GM18868 (cell line): Measurements from ENCODE around the gene RIN2.

Experiments
- ATAC-seq: cut with Tn5 transposase; IDR thresholded peaks from one replicate; pipeline ENCODE4 v1.9.1; 2021; ENCODE audit warnings: mild to moderate bottlenecking, moderate library complexity; ENCODE audit not compliant: unreplicated experiment

RIN2 gene

DNA sequence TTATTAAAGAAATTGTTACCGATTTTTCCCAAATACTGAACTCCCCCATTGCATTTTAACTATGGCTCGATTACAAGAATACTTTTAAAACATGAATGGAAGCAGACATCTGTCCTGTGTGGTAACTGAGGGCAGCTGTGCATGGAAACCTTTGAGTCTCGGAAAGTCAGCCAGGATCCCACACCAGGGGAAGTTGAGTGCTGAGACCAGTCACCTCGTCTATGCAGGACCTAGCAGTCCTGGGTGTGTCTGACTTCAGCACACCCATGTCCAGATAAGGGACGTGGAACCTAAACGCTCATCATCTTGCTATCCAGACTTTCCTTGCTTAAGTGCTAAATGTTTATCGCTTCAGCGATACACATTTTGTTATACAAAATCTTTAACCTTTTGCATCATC, 6.1 kb downstream of the RIN2 start:
- ATAC-seq: no peak

DNA sequence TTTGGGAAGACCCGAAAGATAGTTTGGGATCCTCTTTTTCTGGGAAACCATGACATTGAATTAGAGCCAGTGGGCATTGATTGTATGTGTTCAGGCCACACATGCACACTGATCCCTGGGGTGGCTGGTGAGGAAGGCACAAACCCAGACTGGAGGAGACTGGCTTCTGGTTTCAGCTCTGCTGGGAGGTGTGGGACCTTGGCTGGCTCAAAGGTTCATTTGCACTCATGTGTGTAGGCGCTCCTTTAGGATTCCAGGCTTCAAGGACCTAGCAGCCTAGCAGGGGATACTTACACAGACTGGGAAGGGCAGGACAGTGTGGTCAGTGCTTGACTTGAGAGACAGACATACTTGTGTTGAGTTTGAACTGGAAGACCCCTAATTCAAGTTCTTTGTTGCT, 7.2 kb downstream of the RIN2 start:
- ATAC-seq: no peak

DNA sequence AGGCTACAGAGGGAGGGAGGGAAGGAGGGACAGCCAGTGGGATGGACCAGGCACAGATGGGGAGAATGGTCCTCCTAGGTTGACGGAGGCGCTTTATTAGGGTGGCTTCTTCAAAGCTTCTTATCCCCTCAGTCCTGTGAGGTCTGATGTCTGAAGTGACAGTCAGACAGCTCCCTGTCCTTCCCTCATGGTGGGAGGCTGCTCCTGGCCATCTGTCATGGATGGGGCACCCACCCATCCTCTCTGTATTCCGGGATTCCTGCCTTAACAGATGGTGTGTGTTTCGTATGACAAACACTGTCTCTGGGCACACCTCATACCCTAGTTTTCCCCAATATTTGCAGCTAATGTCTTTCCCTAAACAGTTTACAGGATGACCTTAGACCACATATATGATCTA, 7.9 kb downstream of the RIN2 start:
- no peak for ATAC-seq

DNA sequence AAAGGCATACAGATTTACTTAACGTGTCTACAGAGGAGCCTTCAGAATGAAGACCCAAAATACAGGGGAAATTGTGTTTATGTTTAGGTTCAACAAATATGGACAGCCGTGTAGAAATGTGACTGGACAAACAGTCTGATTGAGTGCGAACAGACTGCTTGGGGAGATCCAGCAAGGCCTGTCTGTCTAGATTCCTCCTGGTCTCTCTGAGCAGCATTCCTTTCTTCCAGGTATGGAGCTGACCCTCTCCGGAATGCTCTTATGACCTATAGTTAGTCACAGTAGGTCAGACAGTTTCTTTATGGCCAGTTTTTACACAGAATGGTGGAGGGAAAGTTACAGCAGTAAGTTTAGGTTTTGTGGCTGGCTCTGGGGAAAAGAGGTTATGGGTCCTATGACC, 9.0 kb downstream of the RIN2 start:
- ATAC-seq: no peak

DNA sequence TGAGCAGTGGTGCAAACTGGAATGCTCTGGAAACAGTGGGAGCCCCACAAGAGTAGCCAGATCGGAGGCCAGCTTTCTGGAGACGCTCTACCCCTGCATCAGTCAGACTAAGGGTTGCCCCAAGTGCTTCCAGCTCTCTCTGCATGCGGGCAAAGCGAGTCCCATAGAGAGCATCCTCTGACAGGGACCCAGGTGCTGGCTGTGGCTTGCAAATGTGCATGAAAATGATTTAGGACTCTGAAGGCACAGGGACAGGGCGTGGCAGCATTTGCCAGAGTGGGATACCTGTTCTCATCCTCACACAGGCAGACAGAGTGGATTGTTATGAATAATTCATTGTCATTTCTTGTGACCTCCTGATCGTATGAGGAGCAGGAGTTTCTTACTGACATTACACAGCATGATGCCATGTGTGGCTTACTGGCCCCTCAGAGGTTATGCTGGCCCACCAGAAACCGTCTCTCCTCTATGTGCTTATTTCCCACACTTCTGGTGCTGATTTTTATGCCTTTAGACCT, 10.3 kb downstream of the RIN2 start:
- no peak for ATAC-seq

DNA sequence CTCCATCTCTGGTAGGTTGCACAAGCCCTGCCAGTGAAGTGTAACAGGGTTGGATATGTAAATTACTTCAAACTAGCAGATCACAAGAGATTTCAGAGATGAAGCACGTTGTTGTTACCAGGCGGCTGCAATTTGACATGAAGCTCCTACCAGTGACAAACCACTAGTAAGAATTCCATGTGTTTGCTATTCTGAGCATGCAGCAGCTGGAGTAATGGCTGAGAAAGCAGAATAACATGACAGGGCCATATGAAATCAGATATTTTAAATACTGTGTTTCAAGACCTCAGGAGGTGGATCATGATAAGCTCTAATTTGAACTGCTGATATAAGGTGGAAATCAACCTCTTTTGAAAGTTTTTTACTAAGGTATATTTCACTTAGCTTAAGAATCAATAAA, 11.4 kb downstream of the RIN2 start:
- ATAC-seq: no peak

DNA sequence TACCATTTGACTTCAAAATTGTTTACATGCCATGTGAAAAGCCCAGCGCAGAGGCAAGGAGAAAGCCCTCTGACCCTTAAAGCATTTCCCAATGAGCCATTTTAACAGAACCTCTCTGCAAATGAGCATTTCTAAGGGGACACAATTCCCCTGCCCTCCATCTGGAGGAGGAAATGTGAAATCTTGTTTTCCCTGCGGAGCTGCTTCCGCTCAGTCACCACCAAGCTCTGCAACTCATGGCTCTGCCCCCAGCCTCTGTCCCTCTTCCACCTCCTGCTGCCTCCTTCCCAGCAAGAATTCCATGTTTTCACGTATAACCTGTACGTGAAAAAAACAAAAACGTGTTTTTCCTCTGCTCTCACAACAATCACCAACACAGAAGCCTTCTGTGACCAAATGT, 12.3 kb downstream of the RIN2 start:
- ATAC-seq: no peak

DNA sequence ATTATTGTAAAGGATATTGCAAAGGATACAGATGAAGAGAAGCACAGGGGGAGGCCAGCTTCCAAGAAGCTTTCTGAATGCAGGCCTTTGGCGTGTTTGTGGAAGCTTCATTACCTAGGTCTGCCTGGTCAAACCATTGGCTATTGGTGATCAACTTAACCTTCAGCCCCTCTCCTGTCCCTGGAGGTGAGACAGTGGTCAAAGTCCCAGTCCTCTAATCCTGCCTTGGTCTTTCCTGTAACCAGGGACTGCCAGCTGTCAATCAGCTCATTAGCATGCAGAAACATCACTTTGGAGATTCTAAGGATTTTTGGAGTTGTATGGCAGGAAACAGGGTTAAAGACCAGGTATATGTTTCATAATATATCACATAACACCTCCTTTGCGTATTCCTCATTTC, 13.0 kb downstream of the RIN2 start:
- no peak for ATAC-seq

DNA sequence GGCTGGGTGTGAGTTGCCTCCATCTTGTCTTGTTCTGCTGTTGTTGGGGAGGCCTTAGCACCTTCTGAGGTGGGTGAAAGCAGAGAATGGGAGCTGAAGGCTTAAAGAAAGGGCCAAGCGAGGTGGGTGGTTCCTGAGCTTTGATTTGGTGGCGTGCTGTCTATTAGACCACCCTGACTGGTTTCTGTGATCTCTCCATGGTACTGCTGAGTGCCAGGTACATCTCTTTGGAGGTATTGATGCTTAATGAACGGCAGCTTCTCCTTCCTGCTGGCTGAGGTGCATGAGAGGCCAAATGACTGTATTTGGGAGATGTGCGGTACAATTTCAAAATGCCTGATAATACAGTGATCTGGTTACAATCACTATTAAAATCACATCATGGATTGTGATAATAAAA, 15.4 kb downstream of the RIN2 start:
- ATAC-seq: no peak

DNA sequence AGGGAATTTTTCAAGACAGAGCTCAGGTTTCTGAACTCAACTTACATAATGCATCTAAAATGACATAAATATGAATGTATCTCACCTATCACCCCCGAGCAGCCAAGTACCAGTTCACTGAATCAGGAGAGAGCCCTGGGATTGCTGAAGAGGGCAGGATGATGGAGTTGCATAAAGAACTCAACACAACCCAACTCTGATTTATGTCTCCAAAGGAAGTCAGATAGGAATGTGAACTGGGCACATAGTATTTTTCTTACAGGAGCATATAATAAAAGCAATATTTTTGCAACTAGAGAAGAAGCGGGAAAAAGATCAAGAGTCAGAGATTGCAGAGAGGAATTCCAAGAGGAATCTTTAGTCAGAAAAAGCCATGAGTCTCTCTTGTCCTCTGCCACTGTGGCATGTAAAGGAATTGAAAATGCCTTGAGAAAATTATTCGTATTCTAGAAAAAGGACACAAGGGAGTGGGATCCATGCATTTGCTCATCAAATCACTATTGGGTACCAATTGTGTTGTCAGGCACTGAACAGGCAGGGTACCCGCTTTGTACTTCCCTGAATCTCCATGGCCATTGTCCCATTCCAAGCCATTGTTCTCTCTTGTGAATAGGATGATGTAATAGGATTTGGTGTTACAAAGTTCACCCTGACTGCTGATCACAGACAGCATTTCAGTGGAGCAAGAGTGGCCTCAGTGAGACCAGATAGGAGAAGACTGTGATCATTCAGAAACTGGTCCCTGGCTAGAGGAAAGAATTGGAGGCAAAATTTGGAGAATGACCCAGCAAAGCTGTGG, 16.3 kb downstream of the RIN2 start:
- ATAC-seq: no peak

DNA sequence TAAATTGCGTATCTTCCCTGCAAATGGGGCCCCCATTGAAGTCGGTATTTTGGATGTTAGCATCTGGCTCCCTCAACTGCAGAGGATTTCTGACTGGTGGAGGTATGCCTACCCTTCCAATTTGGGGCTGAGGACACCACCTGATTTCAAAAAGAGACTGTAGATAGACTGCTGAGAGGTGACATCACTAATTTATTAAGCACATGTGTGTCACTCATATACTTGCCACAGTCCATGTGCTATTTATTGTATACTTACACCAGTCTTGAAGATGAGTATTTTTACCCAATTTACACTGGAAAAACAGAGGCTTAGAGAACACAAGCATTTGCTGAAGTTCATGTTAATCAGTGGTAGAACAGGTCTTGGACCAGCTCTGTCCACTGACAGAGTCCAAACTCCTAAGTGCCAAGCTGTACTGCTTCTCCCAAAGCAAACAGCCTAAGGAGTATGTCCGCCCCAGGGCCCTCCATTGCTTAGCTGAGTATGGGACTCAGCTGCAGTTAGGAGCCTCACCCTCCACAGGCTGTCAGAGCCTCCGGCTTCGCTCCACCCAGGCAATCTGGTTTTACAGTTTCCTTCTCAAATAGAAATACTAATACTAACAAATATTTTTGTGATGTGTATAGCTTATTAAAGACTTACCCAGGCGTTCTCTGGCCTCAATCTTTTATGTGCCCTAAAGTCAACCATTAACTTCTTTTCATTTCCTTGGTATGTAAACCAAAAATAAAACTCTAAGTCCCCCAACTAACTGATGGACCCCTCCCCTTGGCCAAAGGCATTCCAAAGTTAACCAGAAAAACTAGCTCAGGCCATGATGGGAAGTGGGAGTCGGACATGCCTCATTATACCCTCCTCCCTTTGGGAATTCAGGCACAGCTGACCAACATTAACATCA, 17.5 kb downstream of the RIN2 start:
- no peak for ATAC-seq

DNA sequence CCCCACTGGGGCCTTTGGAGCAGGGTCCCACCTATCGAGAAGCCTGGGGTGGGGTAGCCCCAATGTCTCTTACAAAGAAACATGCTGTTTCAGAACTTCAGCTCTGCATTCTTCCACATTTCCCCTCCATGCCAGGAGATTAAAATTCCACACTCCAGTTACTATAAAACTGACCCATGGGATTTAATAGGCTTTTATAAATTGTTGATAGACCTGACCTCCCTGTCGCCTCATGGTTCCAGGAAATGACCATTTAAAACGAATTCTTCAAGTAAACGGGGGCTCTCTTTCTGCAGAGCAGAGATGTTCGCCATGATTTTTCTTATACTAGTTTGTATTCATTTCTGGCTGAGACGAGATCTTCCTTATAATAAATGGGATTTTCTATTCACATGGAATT, 19.3 kb downstream of the RIN2 start:
- no peak for ATAC-seq

DNA sequence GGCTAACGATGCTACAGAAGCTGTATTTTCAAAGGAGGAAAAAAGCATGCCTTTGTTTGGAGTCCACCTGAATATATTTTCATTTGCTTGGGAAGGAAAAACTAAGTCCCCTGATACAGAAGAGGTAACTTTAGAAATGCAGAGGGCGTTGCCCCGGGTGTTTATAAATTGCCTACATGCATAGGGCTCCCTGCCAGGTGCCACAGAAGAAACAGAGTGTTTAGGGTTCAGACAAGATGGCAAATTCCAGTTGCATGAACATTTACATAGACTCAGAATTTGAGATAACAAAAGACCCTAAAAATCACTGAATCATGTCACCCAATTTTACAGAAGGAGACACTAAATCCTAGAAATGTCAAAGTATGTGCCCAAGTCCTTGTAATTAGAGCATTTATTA, 19.9 kb downstream of the RIN2 start:
- no peak for ATAC-seq

DNA sequence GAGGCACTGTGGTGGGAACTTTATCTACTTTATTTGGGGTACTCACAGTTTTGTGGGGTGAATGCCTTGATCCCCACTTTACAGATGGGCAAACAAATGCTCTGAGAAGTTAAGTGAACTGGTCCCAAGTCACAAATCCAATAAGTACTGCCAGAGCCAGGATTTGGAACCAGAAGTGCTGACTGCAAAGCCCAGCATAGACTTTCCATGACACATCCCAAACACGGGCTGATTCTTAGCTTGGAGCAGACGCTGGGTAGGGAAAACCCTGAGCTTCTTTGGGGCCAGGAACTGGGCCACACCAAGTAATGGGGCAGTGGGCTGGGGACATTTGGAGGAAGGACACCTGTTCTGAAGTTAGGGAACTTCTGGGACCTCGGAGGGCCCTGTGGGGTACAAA, 20.3 kb downstream of the RIN2 start:
- ATAC-seq: no peak

DNA sequence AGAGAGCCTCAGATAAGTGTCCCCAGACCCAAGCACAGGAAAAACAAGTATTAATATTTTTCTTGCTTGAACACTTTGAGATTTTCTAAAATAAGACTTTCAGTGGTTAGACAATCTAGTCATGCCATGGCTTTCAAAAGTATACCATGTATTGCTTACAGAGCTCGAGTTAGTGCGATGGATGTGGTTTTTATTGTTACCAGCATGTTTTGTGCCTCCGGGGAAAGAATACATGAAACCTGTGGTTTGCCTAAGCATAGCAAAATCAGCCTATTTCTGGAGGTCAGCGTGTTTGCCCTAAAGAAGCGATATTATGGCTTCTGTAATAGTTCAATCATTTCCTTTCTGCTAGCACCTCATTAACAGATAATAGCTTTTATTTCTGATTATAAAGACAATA, 21.6 kb downstream of the RIN2 start:
- ATAC-seq: peak; percentile 77

DNA sequence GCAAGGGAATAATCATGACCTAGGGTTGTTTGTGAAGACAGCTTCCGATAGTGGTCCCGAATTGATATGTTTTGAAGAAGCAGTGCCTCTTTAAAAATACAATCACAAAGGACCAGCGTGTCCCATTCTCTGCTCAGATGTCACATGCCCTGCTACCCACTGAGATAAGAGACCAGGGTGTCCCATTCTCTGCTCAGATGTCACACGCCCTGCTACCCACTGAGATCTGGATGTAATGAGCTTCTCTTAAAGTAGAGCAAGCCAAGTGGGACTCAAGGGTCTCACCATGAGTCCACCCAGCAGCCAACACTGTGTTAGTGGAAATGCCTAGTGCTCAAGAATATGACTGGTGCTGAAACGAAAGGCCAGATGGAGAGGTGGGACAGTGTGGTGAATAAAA, 22.2 kb downstream of the RIN2 start:
- ATAC-seq: no peak

DNA sequence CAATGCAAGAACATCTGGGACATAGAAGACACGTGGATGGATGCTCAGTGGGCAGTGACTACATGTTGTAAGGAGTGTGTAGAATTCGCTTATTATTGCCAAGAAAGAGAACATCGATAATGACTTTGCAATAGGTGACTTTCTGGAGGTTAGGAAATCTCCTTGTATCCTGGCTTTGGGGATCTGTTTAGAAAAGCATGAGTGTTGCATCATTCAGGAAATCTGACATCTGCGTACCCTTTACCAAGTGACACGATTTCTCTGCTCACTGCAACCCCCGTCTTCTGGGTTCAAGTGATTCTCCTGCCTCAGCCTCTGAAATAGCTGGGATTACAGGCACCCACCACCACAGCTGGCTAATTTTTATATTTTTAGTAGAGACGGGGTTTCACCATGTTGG, 23.2 kb downstream of the RIN2 start:
- ATAC-seq: no peak

DNA sequence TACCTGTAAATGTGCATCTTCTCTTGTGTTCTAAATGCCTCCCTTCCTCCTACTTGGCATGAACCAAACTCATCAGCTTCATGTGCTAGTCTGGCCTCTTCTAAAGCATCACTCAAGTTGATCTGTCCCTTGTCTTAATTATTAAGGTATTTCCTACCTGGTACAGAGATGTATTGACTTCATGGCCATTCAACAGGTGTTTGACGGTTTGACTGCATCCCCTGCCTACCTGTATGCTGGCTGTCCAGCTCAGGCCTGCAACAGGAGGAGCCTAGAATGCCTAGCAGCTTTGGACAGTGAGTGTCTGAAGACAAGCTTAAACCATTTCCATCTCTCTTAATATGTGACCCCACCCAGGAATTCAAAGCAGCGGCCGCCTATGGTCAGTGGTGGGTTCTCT, 24.6 kb downstream of the RIN2 start:
- ATAC-seq: no peak

DNA sequence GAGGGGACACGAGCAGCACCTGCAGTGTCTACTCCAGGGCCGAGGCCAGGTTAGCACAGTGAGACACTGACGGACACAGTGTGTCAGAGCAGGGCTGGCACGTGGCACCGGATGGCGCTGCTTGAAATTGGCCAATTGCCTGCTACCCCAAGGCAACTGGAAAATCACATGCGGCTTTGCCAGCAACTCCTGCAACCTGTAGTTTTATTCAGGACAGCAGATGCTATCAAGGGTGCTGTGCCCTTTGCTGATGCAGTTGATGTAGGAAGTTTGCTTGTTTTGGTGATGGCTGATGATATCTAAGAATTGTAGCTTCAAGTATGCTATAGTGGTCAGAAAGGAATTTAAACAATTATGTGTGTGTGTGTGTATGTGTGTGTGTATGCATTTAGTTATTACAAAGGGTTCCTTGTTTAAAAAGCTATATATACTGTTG, 25.9 kb downstream of the RIN2 start:
- no peak for ATAC-seq

DNA sequence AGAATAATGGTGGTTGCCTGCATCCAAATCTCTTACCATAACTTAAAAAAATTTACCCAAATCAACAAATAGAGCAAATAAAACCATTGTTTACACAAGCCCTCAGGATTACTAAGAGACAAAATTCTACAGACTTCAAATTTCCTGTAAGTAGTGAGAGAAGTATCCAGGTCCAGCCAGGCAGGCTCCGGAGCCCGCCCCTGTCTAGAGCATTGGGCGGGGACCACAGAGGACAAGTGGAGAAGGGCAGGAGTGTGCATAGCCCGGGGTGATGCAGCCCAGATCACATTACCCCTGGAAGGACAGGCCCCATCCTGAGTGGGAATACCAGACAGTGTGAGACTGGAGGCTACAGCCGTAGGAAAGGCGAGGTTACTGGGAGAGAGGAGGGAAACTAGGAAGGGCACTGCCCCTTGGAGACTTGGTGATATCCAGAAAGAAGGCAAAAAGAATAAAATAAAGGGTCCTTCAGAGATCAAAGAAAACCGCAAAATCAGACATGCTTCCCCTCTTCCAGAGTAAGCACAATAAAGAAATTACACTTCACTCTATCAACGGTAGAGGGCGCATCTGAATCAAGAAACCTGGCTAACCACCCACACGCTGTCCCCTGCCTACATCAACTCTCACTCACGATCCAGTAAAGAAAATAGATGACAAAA, 26.6 kb downstream of the RIN2 start:
- peak; percentile 38 for ATAC-seq

DNA sequence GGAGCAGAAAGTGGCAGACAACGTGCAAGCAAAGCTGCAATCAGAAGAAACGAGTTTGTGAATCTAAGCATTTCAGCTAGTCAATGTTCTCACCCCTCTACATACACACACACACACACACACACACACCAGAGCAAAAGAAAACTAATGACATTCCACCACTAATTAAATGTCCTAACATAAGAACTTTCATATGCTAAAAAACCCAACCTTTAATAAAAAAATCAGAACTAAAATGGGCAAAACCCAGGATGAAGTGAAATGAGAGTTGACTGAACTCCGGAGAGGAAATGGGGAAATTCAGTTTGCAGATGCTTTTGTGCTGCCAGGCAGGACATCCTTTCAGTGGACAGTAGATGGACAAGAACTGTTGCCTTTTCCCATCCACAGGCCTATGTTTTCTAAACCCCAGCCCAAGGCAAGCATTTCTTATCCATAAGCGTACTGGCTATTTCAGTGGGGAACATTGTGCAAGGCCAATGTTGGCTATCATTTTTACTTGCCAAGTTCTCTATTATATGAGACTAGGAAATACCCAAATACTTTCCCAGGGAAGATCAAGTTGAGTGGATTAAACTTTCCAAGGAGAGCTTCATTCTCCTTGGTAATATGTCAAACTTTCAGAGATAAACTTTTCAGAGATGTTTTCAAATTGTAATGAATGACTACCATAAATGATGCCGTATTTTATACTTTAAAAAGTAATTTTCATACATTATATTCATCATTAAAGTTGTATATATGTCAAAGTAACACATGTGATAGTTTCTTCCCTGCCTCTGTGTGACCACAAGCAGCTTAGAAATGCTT, 27.3 kb downstream of the RIN2 start:
- ATAC-seq: no peak
